Panc1 (cell line): ENCODE data around the gene ZNF765. TPM values are rescaled to one million over a fixed set of nuclear protein-coding genes. Genes with fewer than 3 reads are reported as not detected.

Experiments used
- ATAC-seq: fragments of 200-7000 bp; cut with Tn5 transposase; 2 replicates; pipeline ENCODE4 v1.9.1; 2020; ENCODE audit warnings: mild to moderate bottlenecking, moderate library complexity
- BruUV-seq: library from RNA; stranded (reverse); fragments of 400-500 nt; replicated peaks from 2 replicates; lab custom pipeline; 2021; lab: Mats Ljungman, UMichigan
- CTCF ChIA-PET: fragments of 300-600 bp; sonication (Branson Sonifier 250); formaldehyde crosslinking; loops from one replicate; lab custom pipeline; 2022; ENCODE audit warnings: antibody characterized with exemption; lab: Charles Lee
- POLR2A ChIA-PET: fragments of 300-600 bp; sonication (Branson Sonifier 250); formaldehyde crosslinking; loops from one replicate; lab custom pipeline; 2022; ENCODE audit warnings: antibody characterized with exemption; lab: Charles Lee
- DNase-seq: peaks from one replicate; pipeline ENCODE4 v3.0.0-alpha.2; 2010; ENCODE audit warnings: low read depth, low spot score
- H3K27ac ChIP-seq: 2 replicates; pipeline ENCODE4 v1.5.1; 2011; ENCODE audit warnings: mild to moderate bottlenecking, low read length, inconsistent platforms
- H3K27me3 ChIP-seq: fragments of 200-500 bp; sonication (Bioruptor generic); 2 replicates; pipeline ENCODE4 v1.6.0; 2014; ENCODE audit warnings: low read length, inconsistent platforms; ENCODE audit not compliant: control insufficient read depth, insufficient read depth
- H3K36me3 ChIP-seq: fragments of 200-500 bp; sonication (Bioruptor generic); 2 replicates; pipeline ENCODE4 v1.5.1; 2014; ENCODE audit warnings: inconsistent platforms, mild to moderate bottlenecking, low read length, moderate library complexity; ENCODE audit not compliant: control insufficient read depth, insufficient read depth
- H3K4me1 ChIP-seq: 2 replicates; pipeline ENCODE4 v1.5.1; 2011; ENCODE audit warnings: inconsistent platforms, mild to moderate bottlenecking, low read length, moderate library complexity; ENCODE audit not compliant: control insufficient read depth, insufficient read depth
- H3K4me3 ChIP-seq, 2 experiments: 2 replicates each; pipeline ENCODE4 v1.5.1; 2011 to 2012; ENCODE audit warnings: low read depth in 2 of 2, low read length in 2 of 2, mild to moderate bottlenecking in 2 of 2, inconsistent platforms in 1 of 2, moderate library complexity in 1 of 2
- H3K9me3 ChIP-seq: fragments of 200-500 bp; sonication (Bioruptor generic); 2 replicates; pipeline ENCODE4 v1.5.1; 2014; ENCODE audit warnings: low read depth, mild to moderate bottlenecking, inconsistent platforms, low read length, moderate library complexity; ENCODE audit not compliant: control insufficient read depth, insufficient read depth
- POLR2AphosphoS5 ChIP-seq: IDR thresholded peaks from 2 replicates; pipeline ENCODE4 v1.6.1; 2012; ENCODE audit warnings: mild to moderate bottlenecking, low read depth, low read length, moderate library complexity
- SIN3A ChIP-seq: IDR thresholded peaks from 2 replicates; pipeline ENCODE4 v1.6.1; 2012; ENCODE audit warnings: low read depth, mild to moderate bottlenecking, low read length, moderate library complexity, borderline replicate concordance; ENCODE audit not compliant: insufficient read depth
- TCF7L2 ChIP-seq: IDR thresholded peaks from 2 replicates; pipeline ENCODE4 v1.6.1; 2011; ENCODE audit warnings: mild to moderate bottlenecking, low read depth, low read length, inconsistent platforms
- in situ Hi-C: cut with HindIII; loops from 2 replicates; pipeline ENCODE4 v1.10.0; 2016; ENCODE audit warnings: low sequenced_read_pairs, low pct_unique_long_range_greater_than_20kb
- intact Hi-C: fragments of 100-400 bp; cut with micrococcal nuclease; formaldehyde crosslinking; loops from one replicate; pipeline ENCODE4 v1.10.0; 2022; ENCODE audit not compliant: unreplicated experiment
- total RNA-seq: library from RNA; stranded (reverse); gene quantifications from one replicate; pipeline ENCODE4 v1.2.1, GENCODE V29; 2021; ENCODE audit not compliant: unreplicated experiment
- TF ChIP-seq, protein P1 (sequence below), 2 experiments: IDR thresholded peaks; 2 replicates each; pipeline ENCODE4 v1.6.1; 2011 to 2012; ENCODE audit warnings: low read depth in 2 of 2, control low read depth in 1 of 2, low read length in 1 of 2, mild to moderate bottlenecking in 1 of 2, moderate library complexity in 1 of 2; ENCODE audit not compliant: insufficient read depth in 1 of 2
- TF ChIP-seq, protein P2 (sequence below): fragments of 450-650 bp; IDR thresholded peaks from 2 replicates; pipeline ENCODE4 v1.5.1; 2017; ENCODE audit warnings: mild to moderate bottlenecking

The ZNF765 gene
- total RNA-seq, 1 experiment from 2014 or later, result 15.3 TPM

GRCh38 chr19:53388168-53388567 is 6.8 kb upstream of the ZNF765 start:
- ChIA-PET CTCF (no interaction called here), POLR2A (interaction anchor here (0.6 kb wide), 1 partner anchor 18 kb away, joined by 9 read pairs; no protein-coding TSS in a partner anchor)
- no peak overlapping the region for H3K27ac ChIP-seq
- H3K9me3 ChIP-seq, result peaks cover 22% of the 10 kb centered on the region
- no peaks in the 10 kb centered on the region for H3K27me3 ChIP-seq
- intact Hi-C loops (no loop called here), in situ Hi-C loops (no loop called here)
- H3K4me1 ChIP-seq, result no peaks in the 10 kb centered on the region
- H3K36me3 ChIP-seq, result no peaks in the 10 kb centered on the region
- no peak for ATAC-seq
- BruUV-seq, result no TSS peak
- H3K4me3 ChIP-seq, result no peak overlapping the region
- no peak for DNase-seq
- TF ChIP-seq, protein P1, sequence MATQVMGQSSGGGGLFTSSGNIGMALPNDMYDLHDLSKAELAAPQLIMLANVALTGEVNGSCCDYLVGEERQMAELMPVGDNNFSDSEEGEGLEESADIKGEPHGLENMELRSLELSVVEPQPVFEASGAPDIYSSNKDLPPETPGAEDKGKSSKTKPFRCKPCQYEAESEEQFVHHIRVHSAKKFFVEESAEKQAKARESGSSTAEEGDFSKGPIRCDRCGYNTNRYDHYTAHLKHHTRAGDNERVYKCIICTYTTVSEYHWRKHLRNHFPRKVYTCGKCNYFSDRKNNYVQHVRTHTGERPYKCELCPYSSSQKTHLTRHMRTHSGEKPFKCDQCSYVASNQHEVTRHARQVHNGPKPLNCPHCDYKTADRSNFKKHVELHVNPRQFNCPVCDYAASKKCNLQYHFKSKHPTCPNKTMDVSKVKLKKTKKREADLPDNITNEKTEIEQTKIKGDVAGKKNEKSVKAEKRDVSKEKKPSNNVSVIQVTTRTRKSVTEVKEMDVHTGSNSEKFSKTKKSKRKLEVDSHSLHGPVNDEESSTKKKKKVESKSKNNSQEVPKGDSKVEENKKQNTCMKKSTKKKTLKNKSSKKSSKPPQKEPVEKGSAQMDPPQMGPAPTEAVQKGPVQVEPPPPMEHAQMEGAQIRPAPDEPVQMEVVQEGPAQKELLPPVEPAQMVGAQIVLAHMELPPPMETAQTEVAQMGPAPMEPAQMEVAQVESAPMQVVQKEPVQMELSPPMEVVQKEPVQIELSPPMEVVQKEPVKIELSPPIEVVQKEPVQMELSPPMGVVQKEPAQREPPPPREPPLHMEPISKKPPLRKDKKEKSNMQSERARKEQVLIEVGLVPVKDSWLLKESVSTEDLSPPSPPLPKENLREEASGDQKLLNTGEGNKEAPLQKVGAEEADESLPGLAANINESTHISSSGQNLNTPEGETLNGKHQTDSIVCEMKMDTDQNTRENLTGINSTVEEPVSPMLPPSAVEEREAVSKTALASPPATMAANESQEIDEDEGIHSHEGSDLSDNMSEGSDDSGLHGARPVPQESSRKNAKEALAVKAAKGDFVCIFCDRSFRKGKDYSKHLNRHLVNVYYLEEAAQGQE (IDR thresholded peaks at IDR 0.05; ENCODE audit: insufficient read depth in 1 of 2, low read depth in 2 of 2, low read length in 1 of 2), result no peak

- peak; percentile 17 for DNase-seq
- no peak overlapping the region for H3K4me3 ChIP-seq
- no peak overlapping the region for H3K27ac ChIP-seq
- H3K4me1 ChIP-seq, result no peaks in the 10 kb centered on the region
- intact Hi-C loops, result no loop called here
- TF ChIP-seq, protein P2, sequence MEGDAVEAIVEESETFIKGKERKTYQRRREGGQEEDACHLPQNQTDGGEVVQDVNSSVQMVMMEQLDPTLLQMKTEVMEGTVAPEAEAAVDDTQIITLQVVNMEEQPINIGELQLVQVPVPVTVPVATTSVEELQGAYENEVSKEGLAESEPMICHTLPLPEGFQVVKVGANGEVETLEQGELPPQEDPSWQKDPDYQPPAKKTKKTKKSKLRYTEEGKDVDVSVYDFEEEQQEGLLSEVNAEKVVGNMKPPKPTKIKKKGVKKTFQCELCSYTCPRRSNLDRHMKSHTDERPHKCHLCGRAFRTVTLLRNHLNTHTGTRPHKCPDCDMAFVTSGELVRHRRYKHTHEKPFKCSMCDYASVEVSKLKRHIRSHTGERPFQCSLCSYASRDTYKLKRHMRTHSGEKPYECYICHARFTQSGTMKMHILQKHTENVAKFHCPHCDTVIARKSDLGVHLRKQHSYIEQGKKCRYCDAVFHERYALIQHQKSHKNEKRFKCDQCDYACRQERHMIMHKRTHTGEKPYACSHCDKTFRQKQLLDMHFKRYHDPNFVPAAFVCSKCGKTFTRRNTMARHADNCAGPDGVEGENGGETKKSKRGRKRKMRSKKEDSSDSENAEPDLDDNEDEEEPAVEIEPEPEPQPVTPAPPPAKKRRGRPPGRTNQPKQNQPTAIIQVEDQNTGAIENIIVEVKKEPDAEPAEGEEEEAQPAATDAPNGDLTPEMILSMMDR, result no peak
- TF ChIP-seq, protein P1 (IDR thresholded peaks at IDR 0.05; ENCODE audit: insufficient read depth in 1 of 2, low read depth in 2 of 2, low read length in 1 of 2), result no peak
- no peak for TF ChIP-seq POLR2AphosphoS5
- no peak for TF ChIP-seq SIN3A
- no peak for TF ChIP-seq TCF7L2
- in situ Hi-C loops, result no loop called here
- no peaks in the 10 kb centered on the region for H3K27me3 ChIP-seq
- BruUV-seq, result no TSS peak
- CTCF ChIA-PET, result interaction anchor here (0.5 kb wide), 1 partner anchor 441 kb away, joined by 4 read pairs; no protein-coding TSS in a partner anchor
- 0 out of 2 replicates have a peak, but pooled peaks have one; percentile 25 for ATAC-seq
- POLR2A ChIA-PET, result no interaction called here
- peaks cover 15% of the 10 kb centered on the region for H3K9me3 ChIP-seq
- H3K36me3 ChIP-seq, result no peaks in the 10 kb centered on the region
These were observed 6.0 kb upstream of the ZNF765 start for GRCh38 chr19:53388904-53389303.
